A673 (cell line): Measurements from ENCODE around the gene SPDYA. TPM values are rescaled to one million over a fixed set of nuclear protein-coding genes. Genes with fewer than 3 reads are reported as not detected.

Experiments
- BruUV-seq: library from RNA; stranded (reverse); fragments of 400-500 nt; replicated peaks from 2 replicates; lab custom pipeline; 2021; lab: Mats Ljungman, UMichigan
- CTCF ChIA-PET: fragments of 300-600 bp; sonication (Branson Sonifier 250); formaldehyde crosslinking; loops from one replicate; lab custom pipeline; 2022; ENCODE audit warnings: antibody characterized with exemption; lab: Charles Lee
- POLR2A ChIA-PET: fragments of 300-600 bp; sonication (Branson Sonifier 250); formaldehyde crosslinking; loops from one replicate; lab custom pipeline; 2022; ENCODE audit warnings: antibody characterized with exemption; ENCODE audit not compliant: low non-redundant PET; lab: Charles Lee
- DNase-seq: peaks from one replicate; pipeline ENCODE4 v3.0.0-alpha.2; 2015; ENCODE audit warnings: low spot score
- H3K27ac ChIP-seq: fragments of 200-600 bp; sonication (generic); 2 replicates; pipeline ENCODE4 v1.5.1; 2016; ENCODE audit warnings: mixed run types, low read depth, mild to moderate bottlenecking, mixed read lengths, antibody characterized with exemption, low read length; ENCODE audit not compliant: poor library complexity, severe bottlenecking
- H3K27me3 ChIP-seq: fragments of 200-600 bp; sonication (generic); replicated peaks from 2 replicates; pipeline ENCODE4 v1.6.1; 2017; ENCODE audit warnings: mixed run types, low read depth, mild to moderate bottlenecking, mixed read lengths, antibody characterized with exemption, low read length; ENCODE audit not compliant: insufficient read depth, poor library complexity
- H3K36me3 ChIP-seq: fragments of 200-600 bp; sonication (generic); 2 replicates; pipeline ENCODE4 v1.6.1; 2016; ENCODE audit warnings: mixed run types, mild to moderate bottlenecking, mixed read lengths, antibody characterized with exemption, low read length; ENCODE audit not compliant: insufficient read depth, poor library complexity, severe bottlenecking
- H3K4me1 ChIP-seq: fragments of 200-600 bp; sonication (generic); 2 replicates; pipeline ENCODE4 v1.6.1; 2017; ENCODE audit warnings: mixed run types, mild to moderate bottlenecking, mixed read lengths, antibody characterized with exemption, low read length; ENCODE audit not compliant: insufficient read depth, poor library complexity, severe bottlenecking
- H3K4me3 ChIP-seq: fragments of 200-600 bp; sonication (generic); 2 replicates; pipeline ENCODE4 v1.5.1; 2016; ENCODE audit warnings: low read depth, mixed run types, mild to moderate bottlenecking, mixed read lengths, low read length; ENCODE audit not compliant: poor library complexity, severe bottlenecking
- H3K9me3 ChIP-seq: fragments of 200-600 bp; sonication (generic); 2 replicates; pipeline ENCODE4 v1.6.1; 2016; ENCODE audit warnings: mixed run types, low read depth, mild to moderate bottlenecking, mixed read lengths, antibody characterized with exemption, low read length; ENCODE audit not compliant: poor library complexity, severe bottlenecking
- CTCF ChIP-seq: fragments of 300-800, 200-600 bp; sonication (generic); conservative IDR thresholded peaks from 2 replicates; pipeline ENCODE4 v1.5.1; 2017; ENCODE audit warnings: low read depth, mild to moderate bottlenecking, antibody characterized with exemption, low read length, moderate library complexity, mixed read lengths
- EZH2 ChIP-seq: fragments of 200-600 bp; sonication (generic); IDR thresholded peaks from 2 replicates; pipeline ENCODE4 v1.6.1; 2017; ENCODE audit warnings: borderline replicate concordance, low read depth, mild to moderate bottlenecking, mixed read lengths, antibody characterized with exemption, low read length; ENCODE audit not compliant: poor library complexity, severe bottlenecking
- intact Hi-C: fragments of 100-400 bp; cut with micrococcal nuclease; formaldehyde crosslinking; loops from one replicate; pipeline ENCODE4 v1.10.0; 2022; ENCODE audit not compliant: unreplicated experiment
- total RNA-seq: library from RNA; stranded (reverse); gene quantifications from 2 replicates; pipeline ENCODE4 v1.2.3, GENCODE V29; 2021

SPDYA gene
- total RNA-seq, 1 experiment from 2014 or later, result 1.2 TPM

DNA sequence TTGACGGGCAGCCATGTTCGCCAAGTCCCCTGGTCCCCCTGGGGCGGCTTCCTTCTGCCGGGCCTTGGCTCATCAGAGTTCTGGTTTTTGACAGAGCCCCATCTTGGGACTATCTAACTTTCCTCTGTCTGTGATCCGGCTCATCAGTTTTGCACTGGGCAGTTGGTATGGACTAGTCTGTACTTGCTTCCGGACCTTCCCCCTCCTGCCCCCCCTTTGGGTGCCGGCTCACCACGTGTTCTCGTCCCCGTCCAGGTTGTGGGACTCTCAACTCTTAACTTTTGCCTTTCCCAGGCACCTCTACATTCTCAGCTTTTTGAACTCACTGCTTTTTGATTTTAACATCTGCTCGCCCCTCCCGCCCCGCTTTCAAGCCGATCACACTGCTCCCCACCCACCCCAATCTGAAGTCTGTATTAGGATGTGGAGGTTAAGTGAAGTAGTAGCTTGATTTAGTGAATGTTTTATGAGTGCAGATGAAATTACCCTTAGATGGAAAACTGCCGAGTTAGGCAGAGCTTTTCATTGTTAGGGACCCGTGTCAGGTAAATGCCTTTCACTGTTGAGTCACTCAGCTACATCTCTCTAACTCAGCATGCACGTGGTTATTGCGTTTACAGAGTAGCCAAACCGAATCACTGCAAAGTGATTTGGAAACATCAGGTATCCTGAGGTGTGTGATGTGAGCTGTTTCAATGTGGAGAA, 84.7 kb downstream of the SPDYA start:
- H3K27me3 ChIP-seq, result peaks cover 3% of the 10 kb centered on the region
- peak; percentile 49 for DNase-seq
- no peaks in the 10 kb centered on the region for H3K9me3 ChIP-seq
- intact Hi-C loops, result loop anchor here (2.0 to 10.0 kb wide), 2 partner anchors 25 to 331 kb away; partner anchors contain the start of gene TRMT61B
- BruUV-seq, result no TSS peak
- H3K4me3 ChIP-seq, result peak overlapping the region; percentile 100
- peaks cover 27% of the 10 kb centered on the region for H3K4me1 ChIP-seq
- no peaks in the 10 kb centered on the region for H3K36me3 ChIP-seq
- no peak for TF ChIP-seq CTCF
- TF ChIP-seq EZH2, result no peak
- H3K27ac ChIP-seq, result peak overlapping the region; percentile 93
- ChIA-PET POLR2A (no interaction called here), CTCF (interaction anchor here (0.6 to 0.7 kb wide), 2 partner anchors 12 to 74 kb away, joined by 4 to 6 read pairs; no protein-coding TSS in a partner anchor)

GRCh38 chr2:28896906-28897305, 86.3 kb downstream of the SPDYA start:
- ChIA-PET CTCF (no interaction called here), POLR2A (no interaction called here)
- no peak overlapping the region for H3K27ac ChIP-seq
- no peaks in the 10 kb centered on the region for H3K27me3 ChIP-seq
- peaks cover 2% of the 10 kb centered on the region for H3K36me3 ChIP-seq
- H3K4me3 ChIP-seq, result peak overlapping the region; percentile 100
- H3K9me3 ChIP-seq, result no peaks in the 10 kb centered on the region
- H3K4me1 ChIP-seq, result peaks cover 27% of the 10 kb centered on the region
- intact Hi-C loops, result loop anchor here (10.0 kb wide), 1 partner anchor 332 kb away; no protein-coding TSS in a partner anchor
- no TSS peak for BruUV-seq
- no peak for TF ChIP-seq EZH2
- TF ChIP-seq CTCF, result no peak
- DNase-seq, result peak; percentile 11

DNA sequence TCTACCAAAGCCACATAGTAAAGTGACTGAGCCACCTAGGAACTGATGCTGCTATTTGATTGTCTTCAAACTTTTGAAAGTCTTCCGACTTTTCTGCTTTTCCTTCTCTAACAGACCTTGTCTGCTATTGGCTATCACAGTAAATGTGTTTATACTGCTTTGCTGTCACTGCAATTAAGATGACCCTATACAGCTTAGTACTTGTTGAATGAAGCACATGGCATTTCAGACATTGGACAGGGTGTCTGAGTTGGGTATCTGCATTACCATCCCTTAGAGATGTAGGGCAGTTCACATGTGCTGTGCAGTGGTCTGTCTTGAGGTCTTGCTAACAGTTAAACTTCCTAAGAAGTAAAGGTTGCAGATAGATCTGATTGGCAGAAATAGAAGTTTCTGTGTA, 87.4 kb downstream of the SPDYA start:
- TF ChIP-seq EZH2 (no peak), CTCF (no peak)
- ChIA-PET POLR2A (no interaction called here), CTCF (no interaction called here)
- Histone ChIP-seq H3K4me3 (peak overlapping the region; percentile 3), H3K9me3 (no peaks in the 10 kb centered on the region), H3K36me3 (peaks cover 14% of the 10 kb centered on the region), H3K27ac (no peak overlapping the region), H3K4me1 (peaks cover 27% of the 10 kb centered on the region), H3K27me3 (no peaks in the 10 kb centered on the region)
- no TSS peak for BruUV-seq
- DNase-seq, result no peak
- intact Hi-C loops, result loop anchor here (10.0 kb wide), 1 partner anchor 333 kb away; no protein-coding TSS in a partner anchor

Other genes starting within 250 kb of the SPDYA start
- 167 and 181 TPM in 2 replicates for gene PPP1CB, start 59.0 kb upstream of the SPDYA start, total RNA-seq
- 18.3 and 21.3 TPM in 2 replicates for gene TRMT61B, start 59.5 kb downstream of the SPDYA start, total RNA-seq
- gene WDR43, start 83.8 kb downstream of the SPDYA start, total RNA-seq, result 121 and 145 TPM in 2 replicates
- gene TOGARAM2, start 170.5 kb downstream of the SPDYA start, total RNA-seq, result 0.31 and 0.75 TPM in 2 replicates